GM19193 (cell line): Measurements from ENCODE around the gene UBE2B.

Experiments
- POLR2A ChIP-seq: IDR thresholded peaks from 4 replicates; pipeline ENCODE4 v1.6.1; 2011; ENCODE audit not compliant: insufficient read depth, insufficient read length; ENCODE audit errors: extremely low read depth

The UBE2B gene

GRCh38 chr5:134398609-134399155 lies 27.3 kb downstream of the UBE2B start:
- TF ChIP-seq POLR2A = no peak

- no peak for TF ChIP-seq POLR2A
These were observed 32.6 kb downstream of the UBE2B start for GRCh38 chr5:134403951-134404350.

GRCh38 chr5:134406390-134406789 lies 35.0 kb downstream of the UBE2B start:
- no peak for TF ChIP-seq POLR2A

DNA sequence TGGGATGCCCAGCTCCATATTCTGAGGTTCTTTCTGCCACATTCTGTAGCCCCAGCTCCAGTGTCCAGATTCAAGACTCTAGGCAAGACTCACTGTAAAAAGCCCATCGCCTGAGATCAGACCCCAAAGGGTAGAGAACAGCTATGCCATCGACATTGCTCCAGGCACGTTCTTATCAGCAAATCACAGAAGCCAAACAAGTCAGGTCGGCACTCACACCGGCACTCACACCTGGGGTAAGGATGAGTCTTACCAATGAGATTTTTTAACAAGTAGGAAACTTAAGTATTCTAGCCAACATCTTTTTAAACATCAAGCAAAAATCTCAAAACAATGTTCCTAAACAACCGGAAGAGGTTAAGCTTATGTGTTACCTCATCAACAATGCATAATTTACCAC lies 38.0 kb downstream of the UBE2B start:
- TF ChIP-seq POLR2A = no peak

DNA sequence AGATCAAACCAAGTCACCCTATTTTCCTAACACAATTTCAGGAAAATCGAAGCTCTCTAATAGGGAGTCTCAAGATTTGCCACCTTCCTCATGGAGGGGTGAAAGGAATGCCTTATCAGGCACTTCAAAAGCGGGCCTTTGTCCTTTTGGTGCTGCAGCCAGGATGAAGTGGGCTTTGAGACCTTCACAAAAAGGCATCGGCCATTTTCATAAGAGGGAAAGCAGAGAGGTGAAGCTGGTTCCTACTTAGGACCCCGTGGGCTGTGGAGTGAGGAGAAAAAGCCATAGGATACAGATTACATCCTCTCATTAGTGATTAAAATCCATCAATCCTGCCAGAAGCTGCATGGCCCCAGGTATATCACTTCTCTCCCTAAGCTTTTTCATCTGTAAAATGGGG lies 39.5 kb downstream of the UBE2B start:
- no peak for TF ChIP-seq POLR2A

GRCh38 chr5:134411228-134411545 lies 39.8 kb downstream of the UBE2B start:
- TF ChIP-seq POLR2A = no peak

DNA sequence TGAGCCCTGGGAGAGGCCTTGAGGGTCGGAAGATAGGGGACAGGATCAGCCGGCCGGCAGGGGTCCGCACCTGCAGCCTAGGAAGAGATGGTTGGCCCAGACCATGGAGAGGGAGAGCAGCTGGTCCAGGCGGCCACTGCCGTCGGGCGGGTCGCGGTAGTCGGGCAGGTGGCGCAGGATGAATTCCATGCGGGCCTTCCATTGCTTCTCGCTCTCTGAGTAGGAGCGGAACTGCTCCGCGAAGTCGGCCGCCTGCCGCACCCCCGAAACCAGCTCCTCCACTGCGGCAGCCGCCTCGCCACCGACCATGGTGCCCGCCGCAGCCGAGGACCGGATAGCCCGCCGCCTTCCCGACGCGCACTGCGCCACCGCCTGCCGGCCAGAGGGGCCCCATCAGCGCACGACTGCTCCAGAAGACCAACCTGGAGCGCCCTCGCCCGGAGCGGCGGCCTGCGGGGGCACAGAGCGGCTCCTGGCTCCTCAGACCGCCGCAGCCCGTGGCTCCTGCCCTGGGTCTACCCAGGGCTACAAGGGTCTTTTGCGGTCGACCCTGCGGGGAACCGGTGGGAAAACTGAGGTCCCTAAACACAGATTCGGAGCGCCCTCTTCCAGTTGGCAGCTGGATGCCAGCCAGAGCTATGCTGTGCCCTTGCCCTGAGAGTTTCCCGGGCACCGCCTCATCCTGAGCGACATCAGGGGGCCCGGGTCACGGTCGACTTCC lies 40.3 kb downstream of the UBE2B start, which contains the start of gene CDKN2AIPNL:
TSS of gene CDKN2AIPNL (minus strand) at position 336 of the 721 bp plus-strand sequence. CDS start at position 309, 27 bp downstream.
- TF ChIP-seq POLR2A = peak; percentile 85

DNA sequence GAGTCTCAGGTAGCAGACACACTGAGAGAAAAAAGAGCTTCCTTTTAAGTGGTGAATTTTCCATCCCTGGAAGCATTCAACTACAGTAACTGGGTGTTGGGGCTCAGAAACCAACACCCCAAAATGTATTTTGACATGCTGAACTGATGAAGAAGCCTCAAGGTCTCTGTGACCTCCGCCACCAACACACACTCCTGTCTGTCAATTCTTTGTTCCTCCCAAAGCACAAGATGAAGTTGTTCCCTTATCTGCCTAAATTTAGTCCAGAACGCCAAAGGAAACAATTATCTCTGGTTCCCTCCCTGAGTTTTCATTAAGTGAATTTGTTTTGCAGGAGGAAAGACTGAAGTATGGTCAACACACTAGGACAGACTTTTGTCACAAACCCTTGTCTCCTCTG lies 41.7 kb downstream of the UBE2B start:
- no peak for TF ChIP-seq POLR2A

DNA sequence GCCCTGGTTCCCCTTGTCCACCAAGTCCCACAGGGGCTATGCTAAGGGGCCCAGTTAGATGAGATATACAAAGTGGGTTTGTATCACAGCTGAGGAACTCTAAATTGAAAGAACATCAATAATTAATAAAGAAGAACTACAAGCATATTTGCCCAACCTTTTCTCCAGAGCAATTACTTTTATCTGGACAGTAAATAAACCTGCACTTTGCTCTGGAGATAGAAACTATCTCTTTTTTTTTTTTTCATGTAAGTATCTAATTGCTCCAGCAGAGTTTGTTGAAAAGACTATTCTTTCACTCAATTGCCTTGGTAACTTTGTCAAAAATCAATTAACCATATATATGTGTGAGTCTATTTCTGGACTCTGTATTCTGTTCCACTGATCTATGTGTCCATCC lies 46.3 kb downstream of the UBE2B start:
- TF ChIP-seq POLR2A = no peak

DNA sequence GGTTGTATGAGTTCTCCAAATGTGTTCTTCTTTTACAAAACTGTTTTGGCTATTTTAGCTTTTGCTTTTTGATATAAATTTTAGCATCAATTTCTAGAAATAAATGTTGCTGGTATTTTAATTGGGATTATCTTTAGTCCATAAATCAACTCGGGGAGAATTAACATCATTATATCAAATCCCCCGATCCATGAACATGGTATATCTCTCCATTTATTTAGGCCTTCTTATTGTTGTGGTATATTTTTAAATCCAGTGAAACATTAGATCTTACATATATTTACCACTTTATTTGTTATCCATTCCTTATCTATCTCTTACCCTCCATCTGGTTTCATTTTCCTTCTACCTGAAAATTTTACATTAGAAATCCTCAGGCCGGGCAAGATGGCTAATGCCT lies 47.6 kb downstream of the UBE2B start:
- no peak for TF ChIP-seq POLR2A

DNA sequence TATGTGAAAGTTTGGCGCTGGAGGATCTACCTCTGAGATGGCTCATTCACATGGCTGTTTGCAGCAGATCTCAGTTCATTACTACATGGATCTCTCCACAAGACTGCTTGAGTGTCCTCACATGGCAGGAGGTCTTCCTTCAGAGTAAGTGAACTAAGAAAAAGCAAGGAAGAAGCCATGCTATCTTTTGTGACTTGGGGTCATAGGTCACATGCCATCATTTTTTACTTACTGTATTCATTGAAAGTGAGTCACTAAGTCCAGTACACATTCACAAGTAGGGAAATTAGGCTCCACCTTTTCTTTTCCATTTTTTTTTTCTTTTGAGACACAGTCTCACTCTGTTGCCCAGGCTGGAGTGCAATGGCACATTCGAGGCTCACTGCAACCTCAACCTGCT lies 49.0 kb downstream of the UBE2B start:
- no peak for TF ChIP-seq POLR2A

DNA sequence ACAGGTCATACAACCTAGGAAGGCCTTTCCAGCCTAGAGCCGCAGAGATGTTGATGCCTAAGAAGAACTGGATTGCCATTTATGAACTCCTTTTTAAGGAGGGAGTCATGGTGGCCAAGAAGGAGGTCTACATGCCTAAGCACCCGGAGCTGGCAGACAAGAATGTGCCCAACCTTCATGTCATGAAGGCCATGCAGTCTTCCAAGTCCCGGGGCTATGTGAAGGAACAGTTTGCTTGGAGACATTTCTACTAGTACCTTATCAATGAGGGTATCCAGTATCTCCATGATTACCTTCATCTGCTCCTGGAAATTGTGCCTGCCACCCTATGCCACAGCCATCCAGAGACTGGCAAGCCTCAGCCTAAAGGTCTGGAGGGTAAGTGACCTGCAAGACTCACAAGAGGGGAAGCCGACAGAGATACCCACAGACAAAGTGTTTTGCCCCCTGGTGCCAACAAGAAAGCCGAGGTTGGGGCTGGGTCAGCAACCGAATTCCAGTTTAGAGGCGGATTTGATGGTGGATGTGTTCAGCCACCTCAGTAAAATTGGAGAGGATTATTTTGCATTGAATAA lies 51.5 kb downstream of the UBE2B start:
- TF ChIP-seq POLR2A = no peak

DNA sequence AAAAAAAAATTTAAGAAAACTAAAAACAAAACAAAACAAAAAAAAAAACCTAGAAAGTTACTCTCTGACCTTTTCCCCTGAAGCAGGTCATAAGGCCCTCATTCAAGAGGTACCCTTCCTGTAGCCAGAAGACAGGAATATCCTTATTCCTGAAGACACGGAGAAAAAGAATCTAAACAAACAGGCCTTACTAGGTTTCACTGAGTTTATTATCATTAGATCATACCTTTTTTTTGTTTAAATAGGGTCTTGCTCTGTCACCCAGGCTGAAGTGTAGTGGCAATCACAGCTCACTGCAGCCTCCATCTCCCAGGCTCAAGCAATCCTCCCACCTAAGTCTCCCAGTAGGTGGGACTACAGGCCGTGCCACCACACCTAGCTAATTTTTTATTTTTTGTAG lies 52.0 kb downstream of the UBE2B start:
- no peak for TF ChIP-seq POLR2A

DNA sequence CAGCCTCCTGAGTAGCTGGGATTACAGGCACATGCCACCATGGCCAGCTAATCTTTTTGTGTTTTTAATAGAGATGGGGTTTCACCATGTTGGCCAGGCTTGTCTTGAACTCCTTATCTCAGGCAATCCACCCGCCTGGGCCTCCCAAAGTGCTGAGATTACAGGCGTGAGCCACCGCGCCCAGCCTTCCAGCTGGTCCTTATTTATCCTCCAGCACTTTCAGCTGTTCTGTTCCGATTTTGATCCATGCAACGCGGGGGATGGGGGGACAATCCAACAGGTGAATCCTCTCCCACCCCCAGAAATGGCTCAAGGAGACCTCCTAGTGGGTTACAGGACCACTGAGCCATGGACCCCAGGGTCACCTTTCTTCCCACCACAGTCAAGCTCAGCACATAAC lies 55.0 kb downstream of the UBE2B start:
- no peak for TF ChIP-seq POLR2A

DNA sequence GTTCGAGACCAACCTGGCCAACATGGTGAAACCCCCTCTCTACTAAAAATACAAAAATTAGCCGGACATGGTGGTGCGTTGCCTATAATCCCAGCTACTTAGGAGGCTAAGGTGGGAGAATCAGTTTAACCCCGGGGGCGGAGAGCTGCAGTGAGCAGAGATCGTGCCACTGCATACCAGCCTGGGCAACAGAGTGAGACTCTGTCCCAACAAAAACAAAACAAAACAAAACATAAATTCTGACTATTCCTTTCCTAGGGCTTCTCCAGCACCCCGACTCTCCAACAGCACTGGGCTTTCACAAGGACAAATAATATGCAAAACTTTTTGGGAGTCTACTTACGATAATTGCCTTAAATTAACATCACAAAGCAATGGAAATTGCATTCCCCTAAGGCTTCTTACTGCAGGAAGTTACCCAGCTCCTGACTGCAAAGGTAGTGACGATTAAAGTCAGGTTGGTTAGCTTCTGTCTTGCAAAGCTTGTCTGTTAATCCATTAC lies 56.2 kb downstream of the UBE2B start:
- no peak for TF ChIP-seq POLR2A

- TF ChIP-seq POLR2A = no peak
These were observed 58.7 kb downstream of the UBE2B start for GRCh38 chr5:134430001-134430569.

DNA sequence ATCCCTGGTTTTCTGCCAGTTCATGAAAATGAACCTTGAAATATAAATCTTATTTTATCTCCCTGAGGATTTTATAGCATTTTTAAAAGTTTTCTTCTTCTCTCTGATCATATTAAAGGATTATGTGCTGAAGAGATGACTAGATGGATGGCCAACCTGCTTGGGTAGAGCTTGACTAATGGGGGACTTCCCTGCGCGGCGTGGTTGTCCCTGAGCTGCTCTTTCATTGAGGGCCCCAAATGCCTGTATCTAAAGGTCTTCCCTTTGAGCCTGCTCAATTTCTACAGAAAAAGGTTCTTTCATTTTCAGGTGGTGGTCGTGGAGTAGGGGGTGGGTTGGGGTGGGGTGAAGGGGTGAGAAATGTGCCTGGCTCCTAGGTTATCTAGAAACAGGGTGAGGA lies 60.8 kb downstream of the UBE2B start:
- no peak for TF ChIP-seq POLR2A
